Heart left ventricle (tissue), 13 donors: ENCODE results near the gene PHGDH.

Experiments
- CTCF ChIP-seq, 12 donors: fragments of 200-600 bp; sonication (generic) in 4 of 12; IDR thresholded peaks; one replicate each; pipeline versions ENCODE4 v1.5.0 to v1.8.0; 2018 to 2022; ENCODE audit warnings: antibody characterized with exemption in 12 of 12, mild to moderate bottlenecking in 5 of 12
- POLR2A ChIP-seq, 2 donors: fragments of 450-650 bp; IDR thresholded peaks; one replicate each; pipeline ENCODE4 v1.6.1; 2017; ENCODE audit warnings: antibody characterized with exemption in 2 of 2, mild to moderate bottlenecking in 2 of 2, moderate library complexity in 2 of 2
- donor health status: ischemic (EF 13 %, LVEDD 7.1; RV severe dilation, severe dysfunction).
- donor health status: DM: no; HTN: yes; CAD: no.
- donor health status: DM: no; HTN: no; CAD: no.
- donor health status: ischemic (EF 25% LVEDD 6.9; RV normal size, moderate dysfunction).
- donor health status: ischemic (EF 25% LVEDD 5.7; RV mildly dilated, moderate dysfunction).
- donor health status: ischemic (EF 35%, LVEDD 5.7; RV mildly dilated, moderate dysfunction).
- donor health status: nonischemic (EF 11% LVEDD 7.7; RV severe dilation, severe dysfunction).
- donor health status: DM: yes; HTN: yes; CAD: no.
- donor health status: PGD.
- donor health status: ischemic (EF 29% LVEDD 5.4; RV normal size, mild dysfunction).
- donor health status: nonischemic (EF 23%, LVEDD 6.1; RV moderate dilation, normal function).

- TF ChIP-seq CTCF (IDR thresholded peaks at IDR 0.05) (no peak), POLR2A (IDR thresholded peaks at IDR 0.05) (no peak)
These were observed 46.9 kb downstream of the PHGDH start for GRCh38 chr1:119758584-119758983.
